ENCODE measurements around the gene NCKAP1. TPM values are rescaled to one million over a fixed set of nuclear protein-coding genes. Genes with fewer than 3 reads are reported as not detected.

The NCKAP1 gene
- total and polyA plus RNA-seq, 2 experiments from 2014 or later: 54.5 to 216 TPM

GRCh38 chr2:183009249-183009899, 28.9 kb downstream of the NCKAP1 start:
- Histone ChIP-seq H2AFZ (no peak overlapping the region), H3K9me2 (replicated peaks; ENCODE audit: insufficient read depth) (no peaks in the 10 kb centered on the region), H3K4me3 (no peak overlapping the region), H3K27ac (no peak overlapping the region), H3K36me3 (replicated peaks; ENCODE audit: insufficient read depth, low read depth) (no peaks in the 10 kb centered on the region), H3K9me3 (ENCODE audit: low read depth) (no peaks in the 10 kb centered on the region), H3K27me3 (no peaks in the 10 kb centered on the region), H4K20me1 (ENCODE audit: insufficient read depth, poor library complexity, severe bottlenecking) (peaks cover 89% of the 10 kb centered on the region), H3K4me2 (no peak overlapping the region), H3K79me2 (peaks cover 100% of the 10 kb centered on the region), H3K4me1 (ENCODE audit: insufficient read depth) (no peaks in the 10 kb centered on the region)
- no peak for DNase-seq (ENCODE audit: low spot score)
- 75% methylated on average over 3 of the region's 3 CpGs for WGBS (ENCODE audit: low lambda C conversion rate, missing lambda C conversion rate)
- TF ChIP-seq EZH2phosphoT487 (IDR thresholded peaks at IDR 0.05; ENCODE audit: low read depth, severe bottlenecking, unreplicated experiment) (no peak), CTCF (IDR thresholded peaks at IDR 0.05; ENCODE audit: poor library complexity) (no peak), EZH2 (IDR thresholded peaks at IDR 0.05; ENCODE audit: borderline replicate concordance) (no peak)

- no peak overlapping the region for H3K4me2 ChIP-seq
- peaks cover 40% of the 10 kb centered on the region for H4K20me1 ChIP-seq (ENCODE audit: insufficient read depth, poor library complexity, severe bottlenecking)
- DNase-seq (ENCODE audit: low spot score): no peak
- no peak overlapping the region for H2AFZ ChIP-seq
- no peaks in the 10 kb centered on the region for H3K27me3 ChIP-seq
- no peak for TF ChIP-seq CTCF (IDR thresholded peaks at IDR 0.05; ENCODE audit: poor library complexity)
- TF ChIP-seq EZH2 (IDR thresholded peaks at IDR 0.05; ENCODE audit: borderline replicate concordance): no peak
- no peak for TF ChIP-seq EZH2phosphoT487 (IDR thresholded peaks at IDR 0.05; ENCODE audit: low read depth, severe bottlenecking, unreplicated experiment)
- H3K4me3 ChIP-seq: no peak overlapping the region
- no peak overlapping the region for H3K27ac ChIP-seq
- no peaks in the 10 kb centered on the region for H3K4me1 ChIP-seq (ENCODE audit: insufficient read depth)
- no peaks in the 10 kb centered on the region for H3K9me2 ChIP-seq (replicated peaks; ENCODE audit: insufficient read depth)
- H3K9me3 ChIP-seq (ENCODE audit: low read depth): no peaks in the 10 kb centered on the region
- WGBS (ENCODE audit: low lambda C conversion rate, missing lambda C conversion rate): 75% methylated on average over 2 of the region's 2 CpGs
- H3K36me3 ChIP-seq (replicated peaks; ENCODE audit: insufficient read depth, low read depth): no peaks in the 10 kb centered on the region
- H3K79me2 ChIP-seq: peaks cover 94% of the 10 kb centered on the region
Measured at GRCh38 chr2:183001948-183002347, 36.3 kb downstream of the NCKAP1 start.

- Histone ChIP-seq H2AFZ (no peak overlapping the region), H3K4me1 (ENCODE audit: insufficient read depth) (no peaks in the 10 kb centered on the region), H3K36me3 (replicated peaks; ENCODE audit: insufficient read depth, low read depth) (no peaks in the 10 kb centered on the region), H3K4me3 (no peak overlapping the region), H3K9me2 (replicated peaks; ENCODE audit: insufficient read depth) (no peaks in the 10 kb centered on the region), H3K27ac (no peak overlapping the region), H3K4me2 (no peak overlapping the region), H3K79me2 (peaks cover 86% of the 10 kb centered on the region), H3K27me3 (no peaks in the 10 kb centered on the region), H4K20me1 (ENCODE audit: insufficient read depth, poor library complexity, severe bottlenecking) (peaks cover 29% of the 10 kb centered on the region), H3K9me3 (ENCODE audit: low read depth) (no peaks in the 10 kb centered on the region)
- no peak for TF ChIP-seq CTCF (IDR thresholded peaks at IDR 0.05; ENCODE audit: poor library complexity)
- no peak for TF ChIP-seq EZH2 (IDR thresholded peaks at IDR 0.05; ENCODE audit: borderline replicate concordance)
- no peak for TF ChIP-seq EZH2phosphoT487 (IDR thresholded peaks at IDR 0.05; ENCODE audit: low read depth, severe bottlenecking, unreplicated experiment)
- WGBS (ENCODE audit: low lambda C conversion rate, missing lambda C conversion rate): 84% methylated on average over 10 of the region's 10 CpGs
- DNase-seq (ENCODE audit: low spot score): peak; percentile 9
Measured at GRCh38 chr2:183000846-183001245, 37.4 kb downstream of the NCKAP1 start.
